Smooth muscle cell of the brain vasculature (primary cell): ENCODE results near the gene LPIN1.
A peak's percentile ranks its signal among the peaks of the same experiment; 100 is the strongest.

ENCODE experiments used
- DNase-seq: peaks from one replicate; pipeline ENCODE4 v3.0.0-alpha.2; 2012; ENCODE audit warnings: low read depth, low spot score

Gene LPIN1

GRCh38 chr2:11746376-11746806 is at the start of gene LPIN1:
TSS of gene LPIN1 (plus strand) at chr2:11746632. CDS start at chr2:11765542, 18,910 bp downstream.
- DNase-seq: peak; percentile 57

GRCh38 chr2:11696736-11697102 is 49.7 kb upstream of the LPIN1 start:
- no peak for DNase-seq

DNA sequence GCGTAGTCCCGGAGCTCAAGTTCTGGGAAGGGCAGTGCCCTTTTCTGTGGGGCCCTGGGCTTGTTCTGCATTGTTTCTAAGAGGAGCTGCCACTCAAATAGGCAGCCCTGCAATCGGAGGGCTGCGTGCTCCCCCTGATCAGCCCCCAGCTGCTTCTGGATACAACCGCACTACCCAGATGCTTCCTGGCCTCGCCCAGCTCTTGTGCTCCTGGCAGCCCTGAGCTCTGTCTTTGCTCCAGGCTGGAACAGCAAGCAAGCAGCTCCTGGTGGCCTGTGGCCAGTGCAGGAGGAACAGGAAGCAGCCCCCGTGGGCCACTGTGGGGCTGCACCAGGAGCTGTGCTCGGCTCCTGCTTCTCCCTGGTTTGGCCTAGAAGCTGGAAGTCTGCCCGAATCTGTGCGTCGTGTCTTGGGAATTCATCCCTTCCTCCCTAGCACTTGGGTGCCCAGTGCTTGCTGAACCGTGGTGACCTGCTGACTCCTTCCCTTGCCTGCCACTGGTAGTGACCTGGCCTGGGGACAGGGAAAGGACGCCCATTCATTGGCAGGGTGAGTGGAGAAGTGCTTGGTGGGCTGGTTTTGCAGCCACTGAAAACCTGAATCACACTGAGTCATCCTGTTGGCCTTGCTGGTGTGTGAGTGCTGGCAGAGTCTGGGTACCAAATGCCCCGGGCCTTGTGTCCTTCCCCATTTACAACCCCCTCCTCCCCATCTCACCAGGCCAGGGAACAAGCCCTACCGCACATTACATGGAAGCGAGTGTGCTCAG is 49.1 kb upstream of the LPIN1 start:
- DNase-seq: no peak

GRCh38 chr2:11698009-11698922 is 48.2 kb upstream of the LPIN1 start:
- no peak for DNase-seq

GRCh38 chr2:11699686-11700670 is 46.5 kb upstream of the LPIN1 start:
- DNase-seq: no peak

GRCh38 chr2:11701206-11701605 is 45.2 kb upstream of the LPIN1 start:
- no peak for DNase-seq

DNA sequence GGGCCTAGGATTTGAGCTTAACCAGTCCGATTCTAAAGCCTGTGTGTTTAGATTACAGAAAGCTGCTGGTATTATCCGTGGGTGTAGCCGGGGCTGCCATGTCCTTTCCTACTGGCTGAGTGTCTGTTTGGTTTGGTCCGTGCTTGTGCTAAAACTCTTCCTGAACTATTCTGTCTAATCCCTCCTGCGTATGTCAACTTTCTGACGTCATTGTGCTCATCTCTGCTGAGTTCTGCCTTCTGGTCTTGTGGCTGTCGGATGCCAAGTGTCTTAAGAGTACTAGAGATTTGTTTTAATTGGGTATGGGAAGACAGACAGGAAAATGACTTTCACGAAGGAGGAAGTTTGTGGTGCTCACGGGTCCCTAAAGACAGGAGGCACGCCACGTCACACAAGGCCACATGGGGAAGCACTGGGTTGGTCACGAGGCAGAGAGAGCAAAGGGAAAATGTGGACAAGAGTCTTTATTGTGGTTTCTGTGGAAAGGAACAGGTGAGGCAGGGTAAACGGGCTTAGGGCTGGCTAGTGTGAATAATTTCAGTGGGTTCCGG is 44.6 kb upstream of the LPIN1 start:
- DNase-seq: no peak

DNA sequence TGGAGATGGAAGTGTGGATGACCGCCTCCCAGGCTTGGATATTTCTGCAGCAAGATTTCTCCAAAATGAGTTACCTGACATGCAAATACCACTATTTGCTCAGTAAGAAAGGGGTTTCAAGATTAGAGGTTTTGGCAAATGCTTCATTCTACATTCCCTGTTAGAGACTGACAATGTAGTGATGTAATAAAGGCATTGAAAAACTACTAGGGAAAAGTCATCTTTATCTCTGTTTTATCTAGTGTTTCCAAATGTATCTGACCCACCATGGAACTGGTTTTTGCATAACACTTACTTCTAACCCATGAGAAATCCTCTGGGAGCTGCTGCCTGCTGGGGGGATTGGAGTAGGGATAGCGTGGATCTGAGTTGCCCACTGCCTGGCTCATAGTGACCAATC is 43.5 kb upstream of the LPIN1 start:
- DNase-seq: no peak

DNA sequence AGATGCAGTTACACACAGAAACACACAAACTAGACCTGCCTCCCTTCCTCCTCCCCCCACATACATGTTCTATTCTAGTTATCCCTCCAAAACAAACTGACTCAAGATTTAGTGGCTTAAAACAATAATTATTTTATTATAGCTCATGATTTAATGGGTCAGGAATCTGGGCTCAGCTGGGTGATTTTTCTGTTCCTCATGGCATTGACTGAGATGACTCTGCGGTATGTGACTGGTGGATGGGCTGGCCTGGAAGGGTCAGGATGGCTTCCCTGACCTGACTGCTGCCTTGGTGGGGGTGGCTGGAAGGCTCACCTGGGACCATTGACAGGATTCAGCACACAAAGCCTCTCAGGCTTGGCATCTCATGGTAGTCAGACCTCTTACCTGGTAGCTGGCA is 42.7 kb upstream of the LPIN1 start:
- no peak for DNase-seq

DNA sequence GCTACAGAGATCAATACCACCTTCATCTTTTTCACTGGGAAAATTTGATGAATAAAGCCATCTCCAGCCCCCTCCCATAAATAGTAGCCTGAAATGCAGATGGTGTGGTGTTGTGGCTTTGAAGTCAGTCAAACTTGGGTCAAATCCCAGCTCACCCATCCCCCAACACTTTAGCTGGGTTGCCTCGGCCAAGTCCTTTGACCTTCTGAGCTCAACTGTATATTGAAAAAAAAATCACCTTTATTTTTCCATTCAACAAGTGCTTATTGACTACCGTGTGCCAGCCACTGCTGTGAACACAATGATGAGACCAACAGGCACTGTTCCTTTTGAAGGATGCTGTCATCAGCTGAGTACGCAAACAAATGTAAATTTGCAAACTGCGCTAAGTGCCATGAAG is 41.4 kb upstream of the LPIN1 start:
- no peak for DNase-seq

GRCh38 chr2:11705711-11706110 is 40.7 kb upstream of the LPIN1 start:
- no peak for DNase-seq

GRCh38 chr2:11708106-11708505 is 38.3 kb upstream of the LPIN1 start:
- no peak for DNase-seq

- no peak for DNase-seq
These were observed 37.1 kb upstream of the LPIN1 start for GRCh38 chr2:11709293-11709692.

DNA sequence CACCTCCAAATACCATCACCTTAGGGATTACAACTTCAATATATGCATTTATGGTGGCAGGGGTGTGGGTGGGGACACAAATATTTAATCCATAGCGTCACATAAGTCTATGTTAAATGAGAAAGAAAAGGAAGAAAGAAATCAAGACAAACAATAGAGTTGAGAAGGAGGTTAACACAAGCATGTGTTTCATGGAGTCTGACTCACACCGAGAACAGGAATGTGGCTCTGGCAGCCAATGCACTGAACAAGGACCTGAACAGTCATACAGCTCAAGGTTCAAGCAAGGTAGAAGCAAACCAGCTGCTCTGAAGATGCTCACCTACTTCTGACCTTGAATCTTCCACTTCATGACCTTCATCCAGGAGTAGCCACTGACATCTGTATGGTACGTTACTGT is 36.2 kb upstream of the LPIN1 start:
- DNase-seq: no peak

- no peak for DNase-seq
These were observed 35.6 kb upstream of the LPIN1 start for GRCh38 chr2:11710632-11711353.

- DNase-seq: no peak
These were observed 35.1 kb upstream of the LPIN1 start for GRCh38 chr2:11711354-11711716.

GRCh38 chr2:11711751-11712150 is 34.7 kb upstream of the LPIN1 start:
- no peak for DNase-seq

GRCh38 chr2:11712866-11713265 is 33.6 kb upstream of the LPIN1 start:
- DNase-seq: no peak

DNA sequence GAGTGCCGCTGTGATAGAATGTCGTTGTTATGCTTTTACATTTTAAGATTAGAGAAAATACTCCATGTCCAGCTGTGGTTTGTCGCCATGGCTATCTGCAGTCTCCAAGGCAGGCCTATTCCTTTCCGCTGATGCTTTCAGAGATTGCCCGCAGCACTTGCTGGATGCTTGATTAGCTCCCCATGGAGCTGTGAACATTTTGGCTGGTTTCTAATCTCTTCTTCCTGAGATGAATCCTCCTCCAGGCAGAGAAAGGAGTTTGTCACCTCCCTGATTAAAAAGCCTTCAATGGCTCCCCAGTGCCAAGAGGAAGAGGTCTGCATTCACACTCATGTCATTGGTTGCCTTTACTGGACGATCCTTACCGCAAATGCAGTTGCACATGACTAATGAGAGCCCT is 32.6 kb upstream of the LPIN1 start:
- DNase-seq: no peak

GRCh38 chr2:11715987-11716652 is 30.3 kb upstream of the LPIN1 start:
- DNase-seq: no peak
